Measurements from ENCODE around the gene C3AR1.
"Not testable (repeated sequence)": the region's sequence is repeated elsewhere in the genome, so short reads cannot be mapped to it uniquely, and the experiment has no call there.

The C3AR1 gene

GRCh38 chr12:8065991-8066594, at the start of gene C3AR1:
Gene C3AR1 (minus strand): TSS chr12:8066359. CDS start chr12:8060185, 6,174 bp downstream.
- no peak for DNase-seq (ENCODE audit: low read depth in 1 of 2, low spot score in 1 of 2)

- DNase-seq (ENCODE audit: low read depth in 1 of 2, low spot score in 1 of 2): not testable (repeated sequence)
Measured at GRCh38 chr12:8113117-8113516, 47.0 kb upstream of the C3AR1 start.

- DNase-seq (ENCODE audit: low read depth in 1 of 2, low spot score in 1 of 2): peak; percentile 51 to 57
Measured at GRCh38 chr12:8108808-8109398, 42.7 kb upstream of the C3AR1 start.

- no peak for DNase-seq (ENCODE audit: low read depth in 1 of 2, low spot score in 1 of 2)
Measured at GRCh38 chr12:8099235-8099634, 33.1 kb upstream of the C3AR1 start.

GRCh38 chr12:8096281-8096915, 30.2 kb upstream of the C3AR1 start:
- DNase-seq (ENCODE audit: low read depth in 1 of 2, low spot score in 1 of 2): no peak

- no peak for DNase-seq (ENCODE audit: low read depth in 1 of 2, low spot score in 1 of 2)
Measured at GRCh38 chr12:8093291-8093690, 27.1 kb upstream of the C3AR1 start.

- no peak for DNase-seq (ENCODE audit: low read depth in 1 of 2, low spot score in 1 of 2)
Measured at GRCh38 chr12:8089716-8090115, 23.6 kb upstream of the C3AR1 start.

- not testable (repeated sequence) for DNase-seq (ENCODE audit: low read depth in 1 of 2, low spot score in 1 of 2)
Measured at GRCh38 chr12:8089277-8089676, 23.1 kb upstream of the C3AR1 start.

- DNase-seq (ENCODE audit: low read depth in 1 of 2, low spot score in 1 of 2): peak in 1 of 2 donors; percentile 6
Measured at GRCh38 chr12:8088574-8088973, 22.4 kb upstream of the C3AR1 start.

- DNase-seq (ENCODE audit: low read depth in 1 of 2, low spot score in 1 of 2): no peak
Measured at GRCh38 chr12:8087666-8088065, 21.5 kb upstream of the C3AR1 start.

GRCh38 chr12:8084351-8084750, 18.2 kb upstream of the C3AR1 start:
- DNase-seq (ENCODE audit: low read depth in 1 of 2, low spot score in 1 of 2): not testable (repeated sequence)

- DNase-seq (ENCODE audit: low read depth in 1 of 2, low spot score in 1 of 2): no peak
Measured at GRCh38 chr12:8082808-8083100, 16.6 kb upstream of the C3AR1 start.

GRCh38 chr12:8081251-8081920, 15.2 kb upstream of the C3AR1 start:
- no peak for DNase-seq (ENCODE audit: low read depth in 1 of 2, low spot score in 1 of 2)

GRCh38 chr12:8080120-8080519, 14.0 kb upstream of the C3AR1 start:
- no peak for DNase-seq (ENCODE audit: low read depth in 1 of 2, low spot score in 1 of 2)

GRCh38 chr12:8078916-8079315, 12.8 kb upstream of the C3AR1 start:
- DNase-seq (ENCODE audit: low read depth in 1 of 2, low spot score in 1 of 2): no peak

- DNase-seq (ENCODE audit: low read depth in 1 of 2, low spot score in 1 of 2): peak; percentile 24 to 35
Measured at GRCh38 chr12:8078398-8078797, 12.2 kb upstream of the C3AR1 start.

GRCh38 chr12:8077207-8077606, 11.0 kb upstream of the C3AR1 start:
- no peak for DNase-seq (ENCODE audit: low read depth in 1 of 2, low spot score in 1 of 2)

GRCh38 chr12:8076366-8076765, 10.2 kb upstream of the C3AR1 start:
- no peak for DNase-seq (ENCODE audit: low read depth in 1 of 2, low spot score in 1 of 2)

- no peak for DNase-seq (ENCODE audit: low read depth in 1 of 2, low spot score in 1 of 2)
Measured at GRCh38 chr12:8075935-8076334, 9.8 kb upstream of the C3AR1 start.

GRCh38 chr12:8071820-8072219, 5.7 kb upstream of the C3AR1 start:
- not testable (repeated sequence) for DNase-seq (ENCODE audit: low read depth in 1 of 2, low spot score in 1 of 2)

GRCh38 chr12:8069582-8069981, 3.4 kb upstream of the C3AR1 start:
- no peak for DNase-seq (ENCODE audit: low read depth in 1 of 2, low spot score in 1 of 2)

- no peak for DNase-seq (ENCODE audit: low read depth in 1 of 2, low spot score in 1 of 2)
Measured at GRCh38 chr12:8064131-8064530, 2.0 kb downstream of the C3AR1 start.
